Endodermal cell (in vitro differentiated cells): Measurements from ENCODE around the gene AGXT. TPM values are rescaled to one million over a fixed set of nuclear protein-coding genes. Genes with fewer than 3 reads are reported as not detected.

Source experiments
- DNase-seq: peaks from one replicate; pipeline ENCODE4 v3.0.0-alpha.2; 2017
- H3K27ac ChIP-seq: 2 replicates; pipeline ENCODE4 v1.5.1; 2013; ENCODE audit warnings: mild to moderate bottlenecking, low read depth, low read length, moderate library complexity
- H3K27me3 ChIP-seq: 2 replicates; pipeline ENCODE4 v1.6.1; 2013; ENCODE audit warnings: mild to moderate bottlenecking, low read length, moderate library complexity; ENCODE audit not compliant: insufficient read depth, control insufficient read depth, poor library complexity, severe bottlenecking
- H3K36me3 ChIP-seq: 2 replicates; pipeline ENCODE4 v1.7.0; 2013; ENCODE audit warnings: mild to moderate bottlenecking, low read length, moderate library complexity; ENCODE audit not compliant: control insufficient read depth, insufficient read depth
- H3K4me1 ChIP-seq: one replicate; pipeline ENCODE4 v1.7.0; 2013; ENCODE audit warnings: low read length; ENCODE audit not compliant: control insufficient read depth, insufficient read depth
- H3K4me3 ChIP-seq: 2 replicates; pipeline ENCODE4 v1.5.1; 2013; ENCODE audit warnings: mild to moderate bottlenecking, low read length, moderate library complexity
- H3K9ac ChIP-seq: 2 replicates; pipeline ENCODE4 v1.6.1; 2013; ENCODE audit warnings: mild to moderate bottlenecking, low read length, moderate library complexity; ENCODE audit not compliant: poor library complexity, severe bottlenecking; ENCODE audit errors: extremely low read depth
- H3K9me3 ChIP-seq: 2 replicates; pipeline ENCODE4 v1.6.1; 2013; ENCODE audit warnings: mild to moderate bottlenecking, low read length, moderate library complexity; ENCODE audit not compliant: control insufficient read depth
- H3K27ac Mint-ChIP-seq: 2 replicates; pipeline ENCODE4 v1.8.0; 2020; ENCODE audit warnings: mixed read lengths
- H3K27me3 Mint-ChIP-seq: 2 replicates; pipeline ENCODE4 v1.8.0; 2021; ENCODE audit warnings: mild to moderate bottlenecking, mixed read lengths; ENCODE audit not compliant: insufficient read depth
- H3K36me3 Mint-ChIP-seq: 2 replicates; pipeline ENCODE4 v1.8.0; 2020; ENCODE audit warnings: low read depth, mixed read lengths
- H3K4me1 Mint-ChIP-seq: 2 replicates; pipeline ENCODE4 v1.8.0; 2020; ENCODE audit warnings: mixed read lengths
- H3K4me3 Mint-ChIP-seq: 2 replicates; pipeline ENCODE4 v1.8.0; 2020; ENCODE audit warnings: mild to moderate bottlenecking, moderate library complexity, mixed read lengths
- H3K9me3 Mint-ChIP-seq: 2 replicates; pipeline ENCODE4 v1.8.0; 2020; ENCODE audit warnings: mild to moderate bottlenecking, mixed read lengths
- WGBS, 2 experiments: methylation state at CpG; one replicate each; pipeline versions ENCODE4 v1.1.5 to v1.1.7; 2013; ENCODE audit warnings: missing lambda C conversion rate in 2 of 2, mixed read lengths in 1 of 2; ENCODE audit not compliant: insufficient coverage in 1 of 2, insufficient read length in 1 of 2; 5-methylcytosine and 5-hydroxymethylcytosine counted together
- long read RNA-seq, 4 experiments: library from polyadenylated mRNA in 2 of 4; library from RNA in 1 of 4; library from capped mRNA in 1 of 4; stranded (forward) in 3 of 4; unstranded in 1 of 4; transcript quantifications; one replicate each; pipeline ENCODE4 v2.0.0, GENCODE V29; 2020 to 2021; ENCODE audit warnings: inconsistent platforms in 1 of 4
- polyA plus RNA-seq, 2 experiments: library from polyadenylated mRNA; stranded (reverse); fragments of 50-300 nt; gene quantifications; one replicate each; pipeline ENCODE4 v1.2.3, GENCODE V29; 2013
- total RNA-seq, 2 donors: library from RNA; stranded (reverse); fragmentation: NEBNext Ultra II Directional in 1 of 2; extraction: Animal tissue kit (Norgen Biotek cat#: 25700) in 1 of 2; gene quantifications; 2 replicates in 1 of 2; 3 replicates in 1 of 2; pipeline ENCODE4 v1.2.1, GENCODE V29; 2021
- TF ChIP-seq, protein P1 (sequence below): fragments of 200-600 bp; sonication (generic); conservative IDR thresholded peaks from 2 replicates; pipeline ENCODE4 v1.5.0; 2021; ENCODE audit warnings: antibody characterized with exemption, mild to moderate bottlenecking

The AGXT gene
- under 1 TPM in 1 of 2 donors, not detected in 1; 0.31 TPM for total RNA-seq
- not detected for polyA plus RNA-seq (2013, experiment 1 of 2)
- not detected for polyA plus RNA-seq (2013, experiment 2 of 2)
- long read RNA-seq, experiment 1 = 0 reads
- long read RNA-seq, experiment 2 = 0 reads
- long read RNA-seq, experiment 3 = 0 reads
- long read RNA-seq, experiment 4 = 0 reads

DNA sequence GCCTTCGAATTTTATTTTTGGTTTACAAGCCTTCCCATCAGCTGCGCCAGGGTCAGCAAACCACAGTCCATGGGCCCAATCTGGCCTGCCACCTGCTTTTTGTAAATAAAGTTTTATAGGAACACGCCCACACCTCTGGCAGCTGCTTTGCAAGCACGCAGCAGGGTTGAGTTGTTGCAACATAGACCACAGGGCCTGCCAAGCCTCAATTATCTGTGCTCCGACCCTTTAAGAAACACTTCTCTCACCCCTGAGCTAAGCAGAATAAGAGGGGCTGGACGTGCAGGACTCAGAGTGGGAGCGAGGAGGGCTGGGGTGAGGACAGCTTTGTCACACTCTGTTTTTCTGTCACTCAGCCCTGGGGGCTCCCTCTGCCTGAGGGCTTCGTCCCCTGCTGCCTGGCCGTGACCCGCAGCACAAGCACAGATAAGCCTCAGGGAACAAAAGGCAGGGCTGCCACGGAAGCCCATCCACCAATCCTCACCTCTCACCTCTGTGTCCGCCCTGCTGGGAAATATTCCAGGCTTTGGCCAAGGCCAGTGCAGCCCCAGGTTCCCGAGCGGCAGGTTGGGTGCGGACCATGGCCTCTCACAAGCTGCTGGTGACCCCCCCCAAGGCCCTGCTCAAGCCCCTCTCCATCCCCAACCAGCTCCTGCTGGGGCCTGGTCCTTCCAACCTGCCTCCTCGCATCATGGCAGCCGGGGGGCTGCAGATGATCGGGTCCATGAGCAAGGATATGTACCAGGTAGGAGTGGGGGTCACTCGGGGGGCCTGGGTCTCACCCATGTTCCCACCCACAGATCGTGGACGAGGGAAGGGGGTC, at the start of gene AGXT:
TSS of gene AGXT (plus strand) at position 539 of the 823 bp plus-strand sequence. CDS start at position 581, 42 bp downstream.
- Mint-ChIP-seq H3K27me3 (peaks cover 5% of the 10 kb centered on the region), H3K36me3 (no peaks in the 10 kb centered on the region), H3K9me3 (no peaks in the 10 kb centered on the region), H3K27ac (no peak within 1 kb of the TSS), H3K4me1 (peaks cover 9% of the 10 kb centered on the region), H3K4me3 (no peak within 1 kb of the TSS)
- H3K4me3 ChIP-seq = no peak within 1 kb of the TSS
- H3K36me3 ChIP-seq = no peaks in the 10 kb centered on the region
- peaks cover under 1% of the 10 kb centered on the region for H3K27me3 ChIP-seq
- no peaks in the 10 kb centered on the region for H3K4me1 ChIP-seq
- TF ChIP-seq, protein P1, sequence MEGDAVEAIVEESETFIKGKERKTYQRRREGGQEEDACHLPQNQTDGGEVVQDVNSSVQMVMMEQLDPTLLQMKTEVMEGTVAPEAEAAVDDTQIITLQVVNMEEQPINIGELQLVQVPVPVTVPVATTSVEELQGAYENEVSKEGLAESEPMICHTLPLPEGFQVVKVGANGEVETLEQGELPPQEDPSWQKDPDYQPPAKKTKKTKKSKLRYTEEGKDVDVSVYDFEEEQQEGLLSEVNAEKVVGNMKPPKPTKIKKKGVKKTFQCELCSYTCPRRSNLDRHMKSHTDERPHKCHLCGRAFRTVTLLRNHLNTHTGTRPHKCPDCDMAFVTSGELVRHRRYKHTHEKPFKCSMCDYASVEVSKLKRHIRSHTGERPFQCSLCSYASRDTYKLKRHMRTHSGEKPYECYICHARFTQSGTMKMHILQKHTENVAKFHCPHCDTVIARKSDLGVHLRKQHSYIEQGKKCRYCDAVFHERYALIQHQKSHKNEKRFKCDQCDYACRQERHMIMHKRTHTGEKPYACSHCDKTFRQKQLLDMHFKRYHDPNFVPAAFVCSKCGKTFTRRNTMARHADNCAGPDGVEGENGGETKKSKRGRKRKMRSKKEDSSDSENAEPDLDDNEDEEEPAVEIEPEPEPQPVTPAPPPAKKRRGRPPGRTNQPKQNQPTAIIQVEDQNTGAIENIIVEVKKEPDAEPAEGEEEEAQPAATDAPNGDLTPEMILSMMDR = no peak
- WGBS, 2 experiments = 83% methylated on average over 15 to 21 of the region's 21 CpGs
- H3K9me3 ChIP-seq = no peaks in the 10 kb centered on the region
- no peak within 1 kb of the TSS for H3K9ac ChIP-seq
- no peak within 1 kb of the TSS for H3K27ac ChIP-seq
- DNase-seq = peak; percentile 44

DNA sequence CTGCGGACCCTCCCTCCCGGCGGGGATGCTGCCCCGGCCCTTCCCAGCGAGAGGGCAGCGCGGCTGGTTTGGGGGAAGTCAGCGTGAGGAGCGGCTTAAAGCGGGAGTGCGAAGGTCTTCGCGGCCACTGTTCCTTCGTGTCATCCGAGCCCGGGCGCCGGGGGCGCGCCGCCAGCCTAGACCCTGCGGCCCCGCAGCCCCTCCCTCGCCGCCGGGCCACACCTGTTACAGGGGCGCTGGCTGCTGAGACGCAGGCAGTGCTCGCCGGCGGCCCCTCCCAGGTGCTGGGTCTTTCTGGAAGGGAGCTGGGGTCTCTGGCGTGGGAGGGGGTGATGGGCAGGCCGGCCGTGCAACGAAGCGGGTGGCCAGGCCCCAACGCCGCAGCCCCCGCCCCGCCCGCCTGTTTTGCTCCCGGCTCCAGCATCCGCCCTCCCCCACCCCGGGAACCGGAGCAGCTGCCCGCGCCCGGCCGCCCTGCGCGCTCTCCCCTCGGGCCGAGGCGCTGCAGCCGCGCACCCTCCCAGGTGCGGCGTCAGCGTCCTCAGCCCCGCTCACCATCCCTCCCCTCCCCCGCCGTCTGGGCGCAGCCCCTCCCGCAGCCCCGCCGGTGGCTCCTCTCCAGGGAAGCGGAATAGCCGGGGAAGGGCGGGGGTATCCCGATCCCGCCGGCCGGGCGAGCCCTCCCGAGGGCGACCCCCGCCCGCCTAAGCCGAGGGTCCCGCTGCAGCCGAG, 49.3 kb upstream of the AGXT start:
- Histone ChIP-seq H3K27ac (no peak overlapping the region), H3K9ac (no peak overlapping the region), H3K4me3 (peak overlapping the region; percentile 69), H3K9me3 (peaks cover 5% of the 10 kb centered on the region), H3K27me3 (peaks cover 46% of the 10 kb centered on the region), H3K36me3 (no peaks in the 10 kb centered on the region), H3K4me1 (no peaks in the 10 kb centered on the region)
- peaks cover 3% of the 10 kb centered on the region for H3K4me1 Mint-ChIP-seq
- peaks cover 50% of the 10 kb centered on the region for H3K27me3 Mint-ChIP-seq
- peaks cover 12% of the 10 kb centered on the region for H3K9me3 Mint-ChIP-seq
- TF ChIP-seq, protein P1 = no peak
- WGBS, 2 experiments = 0% methylated on average over 24 to 81 of the region's 81 CpGs
- DNase-seq = peak; percentile 82
- peak overlapping the region; percentile 49 for H3K4me3 Mint-ChIP-seq
- no peaks in the 10 kb centered on the region for H3K36me3 Mint-ChIP-seq
- no peak overlapping the region for H3K27ac Mint-ChIP-seq

DNA sequence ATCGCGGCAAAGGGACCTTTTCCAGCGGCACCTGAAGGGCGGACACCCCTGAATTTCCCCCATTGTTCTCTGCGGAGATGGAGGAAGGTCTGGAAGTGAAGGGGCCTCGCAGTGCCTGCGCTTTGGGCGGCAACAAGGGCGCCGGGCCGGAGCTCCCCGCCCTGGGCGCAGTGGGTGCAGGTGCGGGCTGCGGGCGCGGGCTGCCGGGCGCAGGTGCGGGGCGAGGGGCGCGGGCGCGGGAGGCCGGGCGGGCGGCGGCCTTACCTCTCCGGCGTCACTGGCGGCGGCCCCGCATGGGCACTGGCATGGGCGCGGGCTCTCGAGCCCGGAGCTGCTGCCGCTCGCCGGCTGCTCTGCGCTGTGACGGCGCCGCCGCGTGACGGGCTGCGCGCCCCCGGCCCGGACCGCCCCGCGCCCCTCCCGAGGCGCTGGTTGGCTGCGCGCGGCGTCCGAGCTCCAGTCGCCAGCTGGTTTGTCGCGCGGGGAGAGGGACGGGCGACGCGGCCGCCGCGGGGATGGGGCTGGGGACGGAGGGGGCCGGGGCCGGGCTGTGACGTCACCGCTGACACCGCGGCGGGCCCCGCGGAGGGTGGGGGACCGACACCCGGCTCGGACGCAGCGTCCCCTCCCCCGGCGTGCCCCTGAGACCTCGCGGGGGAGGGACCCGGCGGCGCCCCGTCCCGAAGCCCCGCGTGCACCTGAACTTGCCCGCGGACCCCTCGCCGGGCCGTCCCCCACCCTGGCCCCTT, 48.6 kb upstream of the AGXT start, which contains the start of gene KIF1A:
TSS of gene KIF1A (minus strand) at position 362 of the 749 bp plus-strand sequence. CDS start 22,467 bp downstream, outside the sequence.
- peak within 1 kb of the TSS; percentile 79 for H3K27ac ChIP-seq
- no peaks in the 10 kb centered on the region for H3K9me3 ChIP-seq
- TF ChIP-seq, protein P1 = no peak
- WGBS, 2 experiments = 0% methylated on average over 2 to 104 of the region's 104 CpGs
- H3K4me1 Mint-ChIP-seq = peaks cover 3% of the 10 kb centered on the region
- H3K4me1 ChIP-seq = no peaks in the 10 kb centered on the region
- H3K9me3 Mint-ChIP-seq = peaks cover 10% of the 10 kb centered on the region
- peak within 1 kb of the TSS; percentile 49 for H3K4me3 Mint-ChIP-seq
- H3K27me3 Mint-ChIP-seq = peaks cover 56% of the 10 kb centered on the region
- peaks cover 53% of the 10 kb centered on the region for H3K27me3 ChIP-seq
- no peak within 1 kb of the TSS for H3K27ac Mint-ChIP-seq
- DNase-seq = peak; percentile 91
- no peaks in the 10 kb centered on the region for H3K36me3 Mint-ChIP-seq
- peak within 1 kb of the TSS; percentile 69 for H3K4me3 ChIP-seq
- no peaks in the 10 kb centered on the region for H3K36me3 ChIP-seq
- peak within 1 kb of the TSS; percentile 11 for H3K9ac ChIP-seq
